ENCODE measurements around the gene TNFRSF9.
"Not testable (repeated sequence)": the region's sequence is repeated elsewhere in the genome, so short reads cannot be mapped to it uniquely, and the experiment has no call there.

TNFRSF9 gene

DNA sequence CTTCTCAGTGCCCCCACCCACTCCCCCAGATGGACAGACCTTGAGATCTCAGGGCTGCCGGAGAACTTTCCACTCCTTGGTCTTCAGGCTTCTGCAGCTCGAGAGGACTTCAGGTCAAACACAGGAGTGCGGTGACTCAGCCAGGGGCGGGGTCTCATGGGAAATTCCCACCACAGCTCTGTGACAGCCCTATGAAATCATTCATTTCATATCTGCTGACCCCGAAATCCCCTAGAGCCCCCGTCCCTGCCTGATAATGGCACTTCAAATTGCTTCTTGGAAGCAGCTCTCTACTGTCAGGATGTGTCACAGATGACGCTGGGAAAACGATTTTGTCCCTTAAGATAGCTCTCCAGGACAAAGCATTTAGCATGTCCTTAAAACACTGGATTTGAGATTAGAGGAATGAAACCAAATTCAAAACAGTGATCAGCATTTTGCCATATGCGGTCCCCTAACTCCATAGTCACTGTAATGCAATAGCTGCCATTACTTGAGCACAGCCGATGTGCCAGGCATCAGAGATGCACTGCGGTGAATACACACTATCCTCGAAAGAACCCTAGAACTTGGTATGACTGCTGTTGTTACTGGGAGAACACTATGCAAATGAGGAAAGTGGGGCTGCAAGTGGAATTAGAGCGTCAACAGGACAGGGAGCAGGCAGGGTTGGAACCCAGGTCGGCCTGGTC is at the start of gene TNFRSF9:
Gene TNFRSF9, minus strand, starts transcription at position 95 of the 692 bp plus-strand sequence. CDS start 845 bp downstream, outside the sequence.
- peak; percentile 22 for DNase-seq

DNA sequence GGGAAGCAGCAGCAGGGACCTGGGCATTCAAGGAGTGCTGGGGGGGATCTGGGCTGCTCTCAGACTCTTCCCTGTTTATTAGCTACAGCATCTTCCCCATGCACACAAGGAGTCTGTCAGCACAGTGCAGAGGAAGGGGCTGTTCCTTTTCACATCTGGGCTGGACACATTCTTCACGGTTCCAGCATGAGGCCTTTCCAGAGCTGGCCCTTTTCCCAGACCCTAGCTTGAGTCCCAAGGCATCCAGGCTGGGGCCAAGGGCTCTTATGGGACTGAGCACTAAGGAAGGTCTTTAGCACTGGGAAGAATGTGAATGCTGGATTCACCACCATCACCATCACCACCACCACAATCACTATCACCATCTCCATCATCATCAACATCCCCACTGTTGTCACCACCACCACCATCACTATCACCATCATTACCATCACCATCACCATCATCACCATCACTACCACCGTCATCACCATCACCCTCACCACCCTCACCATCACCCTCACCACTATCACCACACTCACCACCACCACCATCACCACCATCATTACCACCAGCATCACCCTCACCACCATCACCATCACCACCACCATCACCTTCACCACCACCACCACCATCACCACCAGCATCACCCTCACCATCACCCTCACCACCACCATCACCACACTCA is 49.3 kb upstream of the TNFRSF9 start:
- peak; percentile 10 for DNase-seq

- peak; percentile 10 for DNase-seq
Measured at GRCh38 chr1:7988576-7988975, 47.9 kb upstream of the TNFRSF9 start.

GRCh38 chr1:7987528-7987927 is 46.9 kb upstream of the TNFRSF9 start:
- DNase-seq: no peak

DNA sequence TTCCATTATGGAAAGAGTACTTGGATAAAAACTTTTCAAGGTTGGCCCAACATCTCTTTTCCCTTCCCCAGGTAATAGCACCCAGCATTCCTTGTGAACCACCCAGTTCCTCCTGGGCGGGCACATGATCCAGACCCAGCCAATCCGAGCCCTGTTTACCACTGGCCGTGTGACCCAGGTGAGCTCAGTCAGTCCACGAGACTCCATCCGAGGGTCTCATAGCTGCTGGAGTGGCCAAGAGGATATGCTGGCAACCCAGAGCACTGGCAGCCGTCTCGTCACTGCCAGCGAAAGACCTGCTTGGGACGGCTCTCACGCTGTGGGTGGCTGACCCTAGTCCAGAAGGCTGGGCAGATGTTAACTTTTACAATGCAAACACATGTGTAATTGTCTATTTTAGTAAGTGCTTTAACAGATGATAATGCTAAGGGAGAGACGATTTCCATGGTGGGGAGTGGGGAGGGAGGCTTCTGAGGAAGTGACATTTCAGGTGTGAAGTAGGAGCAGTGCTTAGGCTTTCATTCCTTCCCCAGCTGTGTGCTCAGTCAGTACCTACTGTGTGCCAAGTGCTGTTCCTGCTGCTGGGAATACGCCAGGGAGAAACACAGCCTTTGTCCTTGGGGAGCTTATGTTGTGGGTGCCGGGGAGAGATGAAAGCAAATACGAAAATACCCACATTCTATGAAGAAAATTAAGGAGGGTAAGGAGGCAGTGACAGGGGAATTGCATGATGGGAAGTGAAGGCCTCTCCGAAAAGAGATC is 45.4 kb upstream of the TNFRSF9 start:
- no peak for DNase-seq

DNA sequence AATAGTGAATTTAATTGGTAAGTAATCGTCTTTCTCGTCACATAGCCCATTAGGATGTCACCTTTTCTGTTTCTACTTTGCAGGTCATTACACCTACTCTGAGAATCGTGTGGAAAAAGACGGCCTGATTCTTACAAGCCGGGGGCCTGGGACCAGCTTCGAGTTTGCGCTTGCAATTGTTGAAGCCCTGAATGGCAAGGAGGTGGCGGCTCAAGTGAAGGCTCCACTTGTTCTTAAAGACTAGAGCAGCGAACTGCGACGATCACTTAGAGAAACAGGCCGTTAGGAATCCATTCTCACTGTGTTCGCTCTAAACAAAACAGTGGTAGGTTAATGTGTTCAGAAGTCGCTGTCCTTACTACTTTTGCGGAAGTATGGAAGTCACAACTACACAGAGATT is 44.2 kb upstream of the TNFRSF9 start:
- no peak for DNase-seq

DNA sequence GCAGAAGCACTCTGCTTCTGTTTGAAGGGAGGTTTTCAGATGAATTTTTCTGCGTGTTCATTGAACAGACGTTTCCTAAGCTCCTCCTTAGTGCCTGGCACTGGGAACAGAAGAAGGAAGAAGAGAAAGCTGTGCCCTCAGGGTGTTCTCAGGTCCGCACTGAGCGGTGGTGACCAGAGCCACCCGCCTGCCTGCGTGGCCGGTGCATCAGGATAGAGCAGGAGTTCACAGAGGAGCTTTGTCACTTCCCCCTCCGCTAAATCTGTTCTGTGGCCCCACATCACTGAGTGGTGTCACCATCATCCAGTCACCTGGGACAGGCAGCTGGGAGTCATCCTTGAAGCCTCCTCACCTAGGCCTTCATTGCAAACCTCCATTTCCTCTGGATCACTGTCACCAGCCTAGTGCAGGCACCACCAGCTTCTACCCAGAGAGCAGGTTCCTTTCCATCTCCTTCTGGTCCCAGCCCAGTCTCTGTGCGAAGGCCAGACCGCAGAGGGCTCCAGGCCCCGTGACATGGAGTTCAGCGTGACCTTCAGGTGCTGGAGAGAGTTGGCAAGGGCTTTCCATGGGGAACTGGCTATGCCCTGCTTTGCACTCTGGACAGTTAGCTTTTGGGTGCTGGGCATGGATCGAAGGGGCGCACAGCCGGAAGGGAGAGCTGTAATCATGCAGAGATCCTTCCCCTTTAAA is 42.6 kb upstream of the TNFRSF9 start:
- DNase-seq: no peak

- DNase-seq: no peak
Measured at GRCh38 chr1:7980984-7981383, 40.3 kb upstream of the TNFRSF9 start.

GRCh38 chr1:7975212-7975865 is 34.7 kb upstream of the TNFRSF9 start:
- peak; percentile 62 for DNase-seq

DNA sequence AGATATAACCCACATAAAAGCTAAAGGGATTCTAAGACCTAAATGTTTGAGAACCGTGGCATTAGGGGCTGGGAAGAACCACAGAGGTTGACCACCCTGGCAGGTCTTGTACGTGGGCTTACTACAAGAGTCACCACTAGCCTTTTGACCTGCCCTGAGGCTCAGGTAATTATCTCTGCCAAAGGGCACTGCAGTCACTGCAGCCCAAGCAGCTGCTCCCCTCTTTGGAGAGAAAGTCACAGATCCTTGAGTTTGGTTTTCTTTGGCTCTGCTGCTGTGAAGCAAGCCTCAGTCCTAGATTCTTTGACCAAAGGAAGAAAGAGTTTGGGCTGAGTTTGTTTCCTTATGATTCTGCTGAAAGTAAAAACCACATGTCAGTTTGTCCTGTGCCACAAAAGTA is 32.4 kb upstream of the TNFRSF9 start:
- DNase-seq: no peak

DNA sequence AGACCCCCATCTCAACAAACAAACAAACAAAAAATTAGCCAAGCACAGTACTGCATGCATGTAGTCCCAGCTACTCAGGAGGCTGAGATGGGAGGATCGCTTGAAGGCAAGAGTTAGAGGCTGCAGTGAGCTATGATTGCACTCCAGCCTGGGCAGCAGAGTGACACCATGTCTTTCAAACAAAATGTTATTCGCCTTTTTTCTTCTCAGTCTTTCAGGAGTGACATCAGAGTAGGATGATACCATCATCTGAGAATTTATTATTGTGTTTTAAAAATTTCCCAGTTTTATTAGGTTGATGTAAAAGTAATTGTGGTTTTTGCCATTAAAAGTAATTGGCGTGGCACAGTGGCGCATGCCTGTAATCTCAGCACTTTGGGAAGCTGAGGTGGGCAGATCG is 31.6 kb upstream of the TNFRSF9 start:
- no peak for DNase-seq

- DNase-seq: no peak
Measured at GRCh38 chr1:7971024-7971423, 30.4 kb upstream of the TNFRSF9 start.

DNA sequence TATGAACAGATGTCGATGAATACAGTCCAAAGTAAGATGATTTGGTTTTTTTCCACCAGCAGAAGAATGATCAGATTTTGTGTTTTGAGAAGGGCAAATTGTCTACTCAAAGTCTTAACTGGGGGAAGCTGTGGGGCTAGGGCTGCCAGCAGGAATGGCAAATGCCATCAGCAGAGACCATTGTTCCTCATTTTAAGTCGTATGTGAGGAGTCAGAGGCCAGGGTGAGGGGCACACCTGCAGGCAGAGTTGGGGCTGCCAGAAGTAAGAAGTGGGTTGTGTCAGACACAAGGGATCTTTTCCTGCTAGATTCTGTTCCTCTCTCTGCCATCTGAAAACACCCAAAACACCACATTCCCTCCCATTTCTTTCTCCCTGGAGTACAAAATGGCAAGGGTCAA is 29.6 kb upstream of the TNFRSF9 start:
- DNase-seq: no peak

DNA sequence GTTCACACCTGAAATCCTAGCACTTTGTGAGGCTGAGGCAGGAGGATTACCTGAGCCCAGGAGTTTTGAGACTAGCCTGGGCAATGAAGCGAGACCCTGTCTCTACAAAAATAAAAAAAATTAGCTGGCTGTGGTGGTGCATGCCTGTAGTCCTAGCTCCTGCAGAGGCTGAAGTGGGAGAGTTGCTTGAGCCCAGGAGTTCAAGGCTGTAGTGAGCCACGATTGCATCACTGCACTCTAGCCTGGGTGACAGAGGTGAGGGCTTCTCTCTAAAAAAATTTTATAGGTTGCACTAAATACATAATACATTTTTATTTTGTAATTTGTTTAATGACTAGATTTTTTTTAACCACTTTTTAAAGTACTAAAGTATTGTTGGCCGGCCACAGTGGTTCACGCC is 27.0 kb upstream of the TNFRSF9 start:
- no peak for DNase-seq

DNA sequence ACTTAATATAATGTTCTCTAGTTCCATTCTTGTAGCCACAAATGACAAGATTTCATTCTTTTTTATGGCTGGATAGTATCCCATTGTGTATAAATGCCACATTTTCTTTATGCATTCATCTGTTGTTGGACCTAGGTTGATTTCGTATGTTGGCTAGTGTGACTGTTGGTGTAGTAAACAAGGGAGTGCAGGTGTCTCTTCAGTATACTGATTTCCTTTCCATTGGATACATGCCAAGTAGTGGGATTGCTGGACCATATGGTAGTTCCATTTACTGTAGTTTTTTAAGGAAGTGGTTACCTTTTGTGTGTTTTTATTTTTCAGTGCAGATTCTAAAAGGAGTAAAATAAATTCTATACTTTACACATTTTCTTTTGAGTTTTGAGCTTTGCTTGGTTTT is 26.6 kb upstream of the TNFRSF9 start:
- DNase-seq: no peak

DNA sequence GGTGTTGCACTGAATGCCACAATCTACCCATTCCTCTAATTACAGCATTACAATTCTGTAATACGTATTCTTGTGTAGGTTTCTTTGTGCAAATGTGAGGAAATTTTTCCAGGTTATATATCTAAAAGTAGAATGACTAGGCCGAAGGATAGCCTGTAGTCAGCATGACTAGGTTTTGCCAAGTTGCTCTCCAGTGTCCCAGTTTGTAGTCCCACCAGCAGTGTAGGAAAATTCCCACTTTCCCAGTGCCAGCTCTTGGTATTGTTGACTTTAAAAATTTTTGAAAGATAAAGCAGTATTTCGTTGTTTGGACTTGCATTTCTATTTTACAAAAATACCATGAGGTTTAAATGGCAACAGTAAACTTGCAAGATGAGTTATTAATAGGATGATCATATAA is 23.8 kb upstream of the TNFRSF9 start:
- DNase-seq: no peak

- not testable (repeated sequence) for DNase-seq
Measured at GRCh38 chr1:7963841-7964240, 23.2 kb upstream of the TNFRSF9 start.

- not testable (repeated sequence) for DNase-seq
Measured at GRCh38 chr1:7963378-7963730, 22.7 kb upstream of the TNFRSF9 start.

DNA sequence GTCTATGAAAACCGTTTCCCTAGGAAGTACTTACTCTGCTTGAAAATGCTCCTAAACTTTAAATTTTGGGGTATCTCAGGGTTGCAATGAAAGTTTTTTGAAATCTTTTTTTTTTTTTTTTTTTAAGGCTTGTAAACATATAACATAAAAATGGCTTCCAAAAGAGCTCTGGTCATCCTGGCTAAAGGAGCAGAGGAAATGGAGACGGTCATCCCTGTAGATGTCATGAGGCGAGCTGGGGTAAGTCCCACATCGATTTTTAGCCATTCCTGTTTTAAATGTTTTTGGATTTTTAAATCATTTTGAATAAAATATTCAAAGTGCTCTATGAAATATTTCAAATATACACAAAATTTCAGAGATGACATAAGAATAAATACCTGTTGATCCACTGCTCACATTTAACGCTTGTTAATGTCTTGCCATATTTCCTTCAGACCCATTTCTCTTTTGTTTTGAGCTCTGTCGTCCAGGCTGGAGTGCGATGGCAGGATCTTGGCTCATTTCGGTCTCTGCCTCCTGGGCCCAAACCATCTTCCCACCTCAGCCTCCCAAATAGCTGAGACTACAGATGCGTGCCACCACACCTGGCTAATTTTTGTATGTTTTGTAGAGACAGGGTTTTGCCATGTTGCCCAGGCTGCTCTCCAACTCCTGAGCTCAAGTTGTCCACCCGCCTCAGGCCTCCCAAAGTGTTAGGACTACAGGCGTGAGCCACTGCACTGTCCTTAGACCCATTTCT is 22.2 kb upstream of the TNFRSF9 start:
- DNase-seq: no peak

GRCh38 chr1:7962014-7962335 is 21.3 kb upstream of the TNFRSF9 start:
- no peak for DNase-seq

DNA sequence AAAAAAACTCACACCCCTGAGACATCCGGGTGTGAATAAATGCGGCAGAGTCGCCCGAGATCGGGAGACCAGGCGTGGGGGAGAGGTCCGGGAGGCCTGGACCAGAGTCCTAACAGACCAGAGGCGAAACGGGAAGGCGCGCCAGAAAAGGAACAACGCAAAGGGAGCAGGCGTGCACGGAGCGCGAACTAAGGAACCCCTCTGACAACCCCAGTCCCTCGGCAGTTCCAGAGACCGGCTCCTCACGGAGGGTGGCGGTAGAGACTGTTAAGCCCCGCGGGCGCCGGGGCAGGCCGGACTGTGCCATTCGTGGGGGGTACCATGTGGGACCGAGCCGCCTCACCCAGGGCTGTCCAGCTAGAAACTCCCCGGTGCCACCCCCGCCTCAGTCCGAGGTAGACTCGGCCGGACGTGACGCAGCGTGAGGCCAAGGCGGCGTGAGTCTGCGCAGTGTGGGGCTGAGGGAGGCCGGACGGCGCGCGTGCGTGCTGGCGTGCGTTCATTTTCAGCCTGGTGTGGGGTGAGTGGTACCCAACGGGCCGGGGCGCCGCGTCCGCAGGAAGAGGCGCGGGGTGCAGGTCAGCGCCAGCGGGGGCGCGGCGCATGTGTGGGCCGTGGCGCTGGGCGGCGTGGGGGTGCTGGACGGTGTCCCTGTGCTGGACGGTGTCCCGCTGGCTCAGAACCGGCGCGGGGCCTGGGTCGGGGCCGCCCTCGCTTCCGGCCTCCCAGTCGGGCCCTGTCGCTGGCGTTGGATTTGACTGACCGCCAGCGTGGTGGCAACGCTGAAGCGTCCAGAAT is 20.8 kb upstream of the TNFRSF9 start, which contains the start of gene PARK7:
Gene PARK7, plus strand, starts transcription at position 496 of the 798 bp plus-strand sequence. CDS start 1,075 bp downstream, outside the sequence.
- peak; percentile 100 for DNase-seq
